Stimulated activated CD4-positive, alpha-beta T cell treated with anti-CD3 and anti-CD28 coated beads, Interleukin-15, amount 100 ng/mL, for 1 hour (primary cell): ENCODE results near the gene PMEPA1.

Source experiments
- DNase-seq, 2 donors: peaks; one replicate each; pipeline ENCODE4 v3.0.0-alpha.2; 2020; ENCODE audit warnings: low read depth in 1 of 2, low spot score in 1 of 2

The PMEPA1 gene

GRCh38 chr20:57625978-57626377, 83.8 kb downstream of the PMEPA1 start:
- no peak for DNase-seq

- DNase-seq, result no peak
Measured at GRCh38 chr20:57625181-57625958, 84.4 kb downstream of the PMEPA1 start.

GRCh38 chr20:57624124-57624523, 85.7 kb downstream of the PMEPA1 start:
- no peak for DNase-seq

DNA sequence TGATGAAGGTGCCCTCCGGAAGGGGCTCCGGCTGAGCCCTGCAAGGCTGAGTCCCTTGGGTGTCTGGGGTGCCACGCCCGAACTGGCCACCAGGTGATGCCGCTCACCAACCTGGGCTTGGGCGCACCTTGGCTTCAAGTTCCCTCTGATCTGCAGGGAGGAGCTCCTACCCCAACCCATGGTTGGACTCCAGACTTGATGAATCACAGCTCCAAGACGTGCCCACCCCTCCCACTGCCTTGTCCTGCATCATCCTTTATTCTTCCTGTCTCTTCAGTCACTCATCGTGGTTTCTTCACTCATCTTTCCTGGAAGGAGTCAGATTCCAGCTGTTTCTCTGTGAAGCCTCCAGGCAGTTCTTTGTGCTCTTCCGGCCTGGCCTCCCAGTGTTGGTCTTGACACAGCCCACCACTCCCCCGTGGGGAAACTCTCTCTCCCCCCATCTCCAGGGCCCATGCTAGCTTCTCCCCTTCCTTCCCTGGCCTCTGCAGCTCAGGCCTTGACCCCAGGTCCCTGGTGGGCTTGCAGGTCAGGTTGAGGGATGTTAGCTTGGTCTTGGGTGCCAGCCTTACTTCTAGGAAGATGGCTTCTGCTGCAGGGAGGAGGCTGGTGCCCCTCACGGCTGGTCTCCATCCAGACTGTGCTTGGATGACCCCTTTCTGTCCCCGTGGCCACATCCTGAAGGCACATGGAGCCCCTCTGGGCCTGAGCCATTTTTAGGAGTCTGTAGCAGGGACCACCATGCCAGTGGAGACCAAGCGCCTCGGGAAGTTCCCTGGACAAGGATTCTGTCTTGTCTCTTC, 87.0 kb downstream of the PMEPA1 start:
- peak; percentile 48 to 60 for DNase-seq

DNA sequence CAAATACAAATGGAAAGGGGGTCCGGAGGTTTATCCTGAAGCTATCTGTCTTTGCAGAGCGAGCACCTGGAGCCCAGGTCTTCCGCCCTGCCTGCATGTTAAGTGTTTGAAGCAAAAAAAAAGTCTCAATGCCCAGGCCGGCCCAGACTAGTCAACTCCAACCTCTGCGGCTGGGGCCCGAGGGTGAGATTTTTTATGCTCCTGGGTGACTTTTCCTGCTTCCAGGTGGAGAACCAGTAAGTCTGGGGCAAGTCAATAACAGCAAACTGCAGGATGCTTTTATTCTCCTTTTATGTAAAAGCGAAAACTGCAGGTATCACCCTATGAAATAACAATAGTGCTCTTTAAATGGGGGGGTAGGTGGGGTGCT, 87.6 kb downstream of the PMEPA1 start:
- no peak for DNase-seq

DNA sequence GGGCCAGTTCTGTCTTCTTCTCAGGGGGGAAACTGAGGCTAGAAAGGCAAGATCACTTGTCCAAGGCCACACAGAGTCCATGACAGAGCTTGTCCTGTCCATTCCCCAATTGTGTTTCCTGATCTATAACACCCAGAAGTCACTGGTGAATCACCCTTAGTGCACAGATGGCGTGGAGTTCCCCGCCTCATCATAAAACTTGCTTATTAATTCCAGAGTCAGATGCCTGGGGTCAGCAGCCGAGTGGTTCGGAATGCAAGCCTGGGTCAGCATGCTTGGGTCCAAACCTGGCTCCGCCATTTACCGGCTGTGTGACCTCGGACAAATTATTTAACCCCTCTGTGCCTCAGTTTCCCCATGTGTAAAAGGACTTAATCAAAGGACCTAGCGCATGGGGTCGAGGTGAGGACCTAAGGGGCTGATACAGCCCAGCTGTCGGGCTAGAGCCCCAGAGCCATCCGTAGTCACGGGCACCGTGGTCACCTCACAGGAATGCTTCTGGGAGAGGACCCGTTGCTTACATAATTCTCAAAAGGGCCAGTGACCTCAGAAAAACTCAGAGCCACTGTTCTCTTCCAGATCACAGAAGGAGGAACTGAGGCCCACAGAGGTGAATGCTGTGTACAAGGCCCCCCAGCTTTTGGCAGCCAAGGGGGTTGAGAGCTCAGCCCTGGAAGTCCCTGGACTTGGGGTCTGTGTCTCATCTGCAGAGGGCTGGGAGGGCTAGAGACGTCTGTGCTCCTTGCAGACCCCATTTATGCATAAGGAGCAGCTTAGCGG, 88.2 kb downstream of the PMEPA1 start:
- no peak for DNase-seq

DNA sequence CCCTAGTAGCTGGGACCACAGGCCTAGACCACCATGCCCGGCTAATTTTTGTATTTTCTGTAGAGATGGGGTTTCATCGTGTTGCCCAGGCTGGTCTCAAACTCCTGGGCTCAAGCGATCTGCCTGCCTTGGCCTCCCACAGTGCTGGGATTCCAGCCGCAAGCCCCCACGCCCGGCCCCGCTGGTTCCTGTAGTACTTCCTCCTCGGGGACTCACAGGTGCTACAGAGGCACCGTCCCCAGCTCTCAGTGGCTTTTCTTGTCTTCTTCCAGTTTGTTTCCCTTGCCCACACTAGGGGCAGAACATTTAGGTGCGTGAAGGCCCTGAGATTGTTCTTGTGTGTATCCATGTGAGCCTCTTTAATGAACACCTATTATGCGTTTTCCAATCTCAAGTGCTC, 88.8 kb downstream of the PMEPA1 start:
- no peak for DNase-seq

DNA sequence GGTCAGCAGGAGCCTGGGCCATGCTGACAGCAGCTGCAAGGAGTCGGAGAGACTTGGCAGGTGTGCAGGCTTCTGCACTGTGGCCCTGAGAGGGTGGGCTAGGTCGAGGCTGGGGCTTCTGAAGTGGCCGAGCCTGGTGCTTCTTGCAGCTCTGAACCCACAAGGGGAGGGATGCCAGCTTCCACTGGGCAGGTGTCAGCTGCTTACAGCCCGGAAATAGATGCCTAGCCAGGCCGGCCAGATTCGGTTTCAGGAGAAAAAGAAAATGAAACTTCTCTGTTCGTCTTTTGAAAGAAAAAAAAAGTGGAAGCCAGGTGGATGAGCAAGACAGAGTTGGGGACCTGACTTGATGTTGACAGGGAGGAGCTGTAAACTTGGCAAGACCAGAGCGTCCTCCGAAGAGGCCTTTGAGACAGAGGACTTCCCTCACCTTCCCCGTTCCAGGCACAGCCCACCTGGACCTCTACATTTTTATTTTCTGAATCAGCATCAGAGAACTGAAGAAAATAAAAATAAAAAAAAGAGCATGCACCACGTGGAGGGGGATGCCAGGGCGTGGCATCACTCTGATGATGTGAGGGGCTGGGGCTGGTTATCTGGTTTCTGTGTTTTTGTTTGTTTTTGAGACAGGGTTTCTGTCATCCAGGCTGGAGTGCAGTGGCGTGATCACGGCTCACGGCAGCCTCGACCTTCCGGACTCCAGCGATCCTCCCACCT, 89.4 kb downstream of the PMEPA1 start, which contains the start of gene ZBP1:
TSS of gene ZBP1 (minus strand) at position 153 of the 717 bp plus-strand sequence. CDS start at position 22, 131 bp downstream.
- DNase-seq, result no peak

- peak in 1 of 2 donors; percentile 46 for DNase-seq
Measured at GRCh38 chr20:57619051-57619831, 90.6 kb downstream of the PMEPA1 start.

GRCh38 chr20:57618764-57619050, 91.1 kb downstream of the PMEPA1 start:
- DNase-seq, result no peak

DNA sequence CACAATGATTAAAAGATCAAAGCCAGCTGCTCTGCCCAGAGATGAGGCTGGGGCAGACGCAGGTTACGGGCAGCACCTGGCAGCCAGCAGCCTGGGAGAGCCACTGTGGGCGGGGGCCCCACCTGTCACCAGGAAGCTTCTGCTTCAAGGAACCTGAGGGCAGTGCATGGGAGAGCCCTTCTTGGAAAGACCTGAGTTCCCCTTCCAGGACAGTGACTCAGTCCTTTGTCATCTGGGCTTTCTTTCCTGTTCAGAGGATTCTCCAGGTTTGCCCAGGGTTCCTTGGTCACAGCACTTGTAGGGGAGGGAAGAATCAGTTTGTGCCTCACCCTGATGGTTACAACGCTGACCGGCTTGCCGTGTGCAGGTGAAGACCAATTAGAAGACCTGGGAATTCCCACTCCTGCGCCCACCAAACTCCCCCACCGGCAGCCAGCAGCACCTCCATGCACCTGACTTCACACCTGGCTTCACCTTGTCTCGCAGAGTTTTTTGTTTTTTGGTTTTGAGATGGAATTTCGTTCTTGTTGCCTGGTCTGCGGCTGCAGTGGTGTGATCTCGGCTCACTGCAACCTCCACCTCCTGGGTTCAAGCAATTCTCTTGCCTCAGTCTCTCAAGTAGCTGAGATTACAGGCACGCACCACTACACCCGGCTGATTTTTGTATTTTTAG, 91.6 kb downstream of the PMEPA1 start:
- DNase-seq, result no peak

DNA sequence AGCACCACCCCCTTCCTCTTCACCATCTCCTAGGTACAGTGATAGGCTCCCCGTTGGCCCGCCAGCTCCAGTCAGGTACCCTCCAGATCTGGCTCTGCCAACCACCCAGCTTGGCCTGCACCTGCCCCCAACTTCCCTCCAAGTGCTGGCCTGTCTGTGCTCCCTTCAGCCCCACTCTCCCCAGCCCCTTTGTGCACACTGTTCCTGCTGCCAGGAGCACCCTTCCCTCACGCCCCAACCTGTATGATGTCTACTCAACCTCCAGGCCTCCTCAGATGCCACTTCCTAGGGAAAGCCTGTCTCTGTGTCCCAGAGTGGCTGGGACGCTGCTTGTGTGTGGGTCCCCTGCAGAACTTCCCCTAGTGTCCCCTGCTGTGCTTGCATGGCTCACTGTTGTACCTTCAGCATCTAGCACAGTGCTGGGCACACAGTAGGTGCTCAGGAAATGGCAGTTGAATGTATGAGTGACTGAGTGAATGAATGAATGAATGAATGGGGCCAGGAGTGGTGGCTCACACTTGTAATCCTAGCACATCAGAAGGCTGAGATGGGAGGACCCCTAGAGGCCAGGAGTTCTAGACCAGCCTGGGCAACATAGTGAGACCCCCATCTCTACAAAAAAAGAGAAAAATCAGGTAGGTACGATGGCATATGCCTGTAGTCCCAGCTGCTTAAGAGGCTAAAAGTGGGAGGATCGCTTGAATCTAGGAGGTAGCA, 92.6 kb downstream of the PMEPA1 start:
- DNase-seq, result no peak

DNA sequence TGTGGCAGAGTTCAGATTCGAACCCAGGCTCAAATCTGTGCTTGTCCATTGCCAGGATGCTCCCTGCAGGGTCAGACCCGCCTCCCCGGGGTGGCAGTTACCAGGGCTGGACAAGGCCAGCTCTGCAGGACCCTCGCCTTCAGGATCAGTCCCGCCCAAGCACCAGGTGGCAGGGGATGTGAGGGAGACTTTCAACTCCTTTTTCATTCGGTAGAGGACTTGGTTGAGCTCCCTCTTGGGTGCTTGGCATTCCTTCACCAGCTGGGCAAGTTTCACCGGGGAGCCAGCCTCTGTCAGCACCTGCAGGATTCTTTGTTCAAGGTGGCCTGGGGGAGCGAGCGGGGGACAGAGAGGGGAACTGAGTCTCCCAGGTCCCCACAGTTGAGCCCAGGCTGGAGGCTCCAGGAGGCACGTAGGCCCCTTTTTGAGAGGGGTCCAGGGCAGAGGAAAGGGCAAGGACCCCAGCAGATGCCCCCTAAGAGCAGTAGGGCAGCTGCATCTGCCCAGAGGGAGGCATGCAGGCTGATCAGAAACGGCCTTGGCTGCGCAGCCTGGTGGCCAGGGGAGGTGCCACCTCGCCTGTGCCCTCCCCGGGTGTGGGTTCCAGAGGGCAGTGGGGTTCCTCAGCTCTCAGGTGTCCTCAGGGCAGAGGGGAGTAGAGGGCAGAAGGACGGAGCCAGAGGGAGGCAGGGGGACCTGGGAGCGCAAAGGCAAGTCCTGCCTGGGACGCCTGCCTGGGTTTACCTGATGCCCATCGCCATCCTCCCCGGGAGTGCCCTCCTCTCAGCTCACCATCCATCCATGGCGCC, 93.5 kb downstream of the PMEPA1 start:
- no peak for DNase-seq

DNA sequence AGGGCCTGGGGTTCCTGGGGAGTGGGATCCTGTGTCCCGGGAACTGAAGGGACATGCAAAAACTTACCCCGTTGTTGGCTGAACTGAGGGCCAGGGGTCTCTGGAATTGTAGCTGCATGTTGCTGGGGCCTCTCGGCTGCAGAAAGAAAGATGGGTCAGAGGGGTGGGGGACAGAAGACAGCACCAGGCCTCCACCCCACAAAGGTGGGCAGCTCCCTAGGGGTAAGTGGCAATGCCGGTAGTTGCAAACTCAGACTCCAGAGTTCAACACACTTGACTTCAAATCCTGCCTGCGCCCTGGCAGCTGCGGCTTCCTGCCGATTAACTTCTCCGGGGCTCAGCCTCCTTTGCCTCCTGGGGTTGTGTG, 94.4 kb downstream of the PMEPA1 start:
- no peak for DNase-seq

DNA sequence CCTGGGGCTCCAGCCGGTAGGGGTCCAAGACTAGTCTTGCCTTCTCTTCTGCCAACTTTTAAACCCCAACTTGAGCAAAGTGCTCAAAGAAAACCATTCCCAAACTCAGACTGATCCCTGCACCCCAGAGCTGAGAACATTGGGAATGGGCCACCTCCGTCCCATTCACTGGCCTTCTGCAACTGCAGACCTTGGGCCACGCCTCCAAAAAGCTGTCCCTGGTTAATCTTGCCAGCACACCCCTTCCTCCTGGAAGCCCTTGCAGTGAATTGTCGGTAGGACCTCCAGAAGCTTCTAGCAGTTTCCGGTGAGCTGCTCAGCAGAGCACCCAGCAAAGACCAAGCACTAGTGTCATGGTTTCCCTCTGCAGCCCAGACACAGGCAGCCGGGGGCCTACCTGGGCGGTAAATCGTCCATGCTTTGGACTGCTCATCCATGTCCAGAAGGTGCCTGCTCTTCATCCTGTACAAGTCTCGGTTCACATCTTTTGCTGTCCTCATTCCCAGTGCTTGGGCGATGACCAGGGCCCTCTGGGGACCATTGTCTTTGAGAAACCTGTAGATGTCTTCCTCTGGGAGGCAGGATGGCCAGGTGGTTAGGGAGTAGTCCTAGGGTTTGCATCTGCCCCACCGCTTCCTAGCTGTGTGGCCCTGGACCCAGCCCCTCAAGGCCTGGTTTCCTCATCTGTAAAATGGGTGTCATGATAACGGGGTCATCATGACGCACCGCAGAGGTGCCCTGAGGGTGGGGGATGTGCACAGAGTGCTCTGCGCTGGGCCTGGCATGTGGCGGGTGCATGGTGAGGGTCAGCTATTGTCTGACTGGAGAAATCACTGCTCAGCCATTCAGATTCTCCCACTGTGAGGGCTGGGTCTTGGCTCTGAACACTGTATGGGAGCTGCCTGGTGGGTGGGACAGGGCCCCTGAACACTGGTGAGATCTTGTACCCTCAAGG, 95.0 kb downstream of the PMEPA1 start:
- no peak for DNase-seq

- DNase-seq, result no peak
Measured at GRCh38 chr20:57613481-57613921, 96.3 kb downstream of the PMEPA1 start.

- DNase-seq, result no peak
Measured at GRCh38 chr20:57612916-57613315, 96.9 kb downstream of the PMEPA1 start.
